Fibroblast of gingiva (primary cell): ENCODE results near the gene TMEM272.

Experiments
- DNase-seq: peaks from one replicate; pipeline ENCODE4 v3.0.0-alpha.2; 2011; ENCODE audit warnings: low read depth

Gene TMEM272

GRCh38 chr13:51849145-51850101 lies 4.4 kb upstream of the TMEM272 start:
- DNase-seq, result peak; percentile 4

- DNase-seq, result peak; percentile 42
Observed at GRCh38 chr13:51848674-51849073, 3.7 kb upstream of the TMEM272 start.

- DNase-seq, result no peak
Observed at GRCh38 chr13:51846756-51847155, 1.8 kb upstream of the TMEM272 start.

GRCh38 chr13:51845574-51846318 lies 769 bp upstream of the TMEM272 start:
- DNase-seq, result no peak

GRCh38 chr13:51843529-51843928 lies 1.4 kb downstream of the TMEM272 start:
- no peak for DNase-seq

GRCh38 chr13:51841732-51842131 lies 3.2 kb downstream of the TMEM272 start:
- DNase-seq, result no peak

- DNase-seq, result no peak
Observed at GRCh38 chr13:51840917-51841316, 4.1 kb downstream of the TMEM272 start.

GRCh38 chr13:51839711-51840540 lies 5.1 kb downstream of the TMEM272 start:
- no peak for DNase-seq

- DNase-seq, result peak; percentile 36
Observed at GRCh38 chr13:51838240-51838846, 6.6 kb downstream of the TMEM272 start.

GRCh38 chr13:51837016-51837415 lies 8.0 kb downstream of the TMEM272 start:
- DNase-seq, result no peak

- DNase-seq, result no peak
Observed at GRCh38 chr13:51834581-51835171, 10.3 kb downstream of the TMEM272 start.

GRCh38 chr13:51833980-51834379 lies 11.0 kb downstream of the TMEM272 start:
- no peak for DNase-seq

GRCh38 chr13:51832471-51833152 lies 12.4 kb downstream of the TMEM272 start:
- DNase-seq, result peak; percentile 46

- no peak for DNase-seq
Observed at GRCh38 chr13:51831519-51831918, 13.5 kb downstream of the TMEM272 start.

- no peak for DNase-seq
Observed at GRCh38 chr13:51829568-51829899, 15.4 kb downstream of the TMEM272 start.

- no peak for DNase-seq
Observed at GRCh38 chr13:51828730-51829567, 16.0 kb downstream of the TMEM272 start.

- DNase-seq, result no peak
Observed at GRCh38 chr13:51827254-51827653, 17.7 kb downstream of the TMEM272 start.

GRCh38 chr13:51826606-51827005 lies 18.4 kb downstream of the TMEM272 start:
- DNase-seq, result no peak

GRCh38 chr13:51825681-51826254 lies 19.2 kb downstream of the TMEM272 start:
- no peak for DNase-seq

GRCh38 chr13:51825165-51825592 lies 19.8 kb downstream of the TMEM272 start:
- no peak for DNase-seq
